A549 (cell line): ENCODE results near the gene ZDHHC9. TPM values are rescaled to one million over a fixed set of nuclear protein-coding genes. Genes with fewer than 3 reads are reported as not detected.

Source experiments
- ATAC-seq, 2 experiments: fragments of 200-7000 bp in 1 of 2; fragments of >200 bp in 1 of 2; cut with Nextera tagmentation in 1 of 2; cut with Tn5 transposase in 1 of 2; 3 replicates each; pipeline versions ENCODE4 v1.8.0 to v1.9.1; 2018 to 2020; ENCODE audit warnings: mild to moderate bottlenecking in 1 of 2, moderate library complexity in 1 of 2
- CTCF ChIA-PET: fragments of 300-600 bp; sonication (Branson Sonifier 250); formaldehyde crosslinking; extraction: SDS; loops from one replicate; lab custom pipeline; 2021; ENCODE audit warnings: antibody characterized with exemption, inconsistent platforms; lab: Yijun Ruan, JAX
- POLR2A ChIA-PET: fragments of 350-600 bp; formaldehyde crosslinking; extraction: SDS; loops from one replicate; lab custom pipeline; 2021; ENCODE audit warnings: antibody characterized with exemption, inconsistent platforms; lab: Yijun Ruan, JAX
- DNase-seq, 2 experiments: peaks; one replicate each; pipeline versions ENCODE4 v3.0.0 to v3.0.0-alpha.2; 2011 to 2016; ENCODE audit warnings: low read depth in 1 of 2, low spot score in 1 of 2
- FAIRE-seq: peaks from 2 replicates; lab custom pipeline; 2011; peaks lifted over from hg19 to GRCh38; lab: Jason Lieb, UNC
- H3K27ac ChIP-seq, 2 experiments: fragments of >200 bp; sonication (Bioruptor Twin); formaldehyde crosslinking; 3 replicates each; pipeline ENCODE4 v1.5.1; 2016 to 2017
- H3K4me1 ChIP-seq: fragments of >200 bp; sonication (Bioruptor Twin); formaldehyde crosslinking; 3 replicates; pipeline ENCODE4 v1.6.1; 2016
- H3K4me2 ChIP-seq: fragments of >200 bp; sonication (Bioruptor Twin); formaldehyde crosslinking; 3 replicates; pipeline ENCODE4 v1.6.1; 2016
- H3K4me3 ChIP-seq: fragments of >200 bp; sonication (Bioruptor Twin); formaldehyde crosslinking; 3 replicates; pipeline ENCODE4 v1.5.1; 2016
- H3K9me3 ChIP-seq: fragments of >200 bp; sonication (Bioruptor Twin); formaldehyde crosslinking; 3 replicates; pipeline ENCODE4 v1.6.1; 2016
- BCL3 ChIP-seq: fragments of >200 bp; sonication (Bioruptor Twin); formaldehyde crosslinking; IDR thresholded peaks from 3 replicates; pipeline ENCODE4 v1.6.1; 2016
- CBX8 ChIP-seq: fragments of 200-600 bp; sonication (generic); IDR thresholded peaks from 2 replicates; pipeline ENCODE4 v1.6.1; 2016
- CEBPB ChIP-seq, 2 experiments: fragments of >200 bp in 1 of 2; sonication (Bioruptor Twin) in 1 of 2; formaldehyde crosslinking in 1 of 2; IDR thresholded peaks; 2 replicates each; pipeline ENCODE4 v1.6.1; 2012 to 2016
- FOSB ChIP-seq: fragments of 250-450 bp; sonication (Bioruptor Pico); IDR thresholded peaks from 2 replicates; pipeline ENCODE4 v1.5.0; 2020; ENCODE audit warnings: mild to moderate bottlenecking, moderate library complexity
- GATA3 ChIP-seq: IDR thresholded peaks from 2 replicates; pipeline ENCODE4 v1.6.1; 2012; ENCODE audit warnings: borderline replicate concordance
- HMGXB4 ChIP-seq: fragments of 250-450 bp; sonication (Bioruptor Pico); IDR thresholded peaks from 2 replicates; pipeline ENCODE4 v1.5.0; 2021; ENCODE audit warnings: mild to moderate bottlenecking, moderate library complexity, borderline replicate concordance
- MAFK ChIP-seq: fragments of 450-650 bp; IDR thresholded peaks from 2 replicates; pipeline ENCODE4 v1.6.1; 2014; ENCODE audit not compliant: partially characterized antibody
- MAX ChIP-seq: IDR thresholded peaks from 2 replicates; pipeline ENCODE4 v1.6.1; 2012
- MAZ ChIP-seq: fragments of 150-350 bp; IDR thresholded peaks from 2 replicates; pipeline ENCODE4 v1.6.1; 2014; ENCODE audit warnings: antibody characterized with exemption, low read depth, low read length, borderline replicate concordance
- MYC ChIP-seq: IDR thresholded peaks from 2 replicates; pipeline ENCODE4 v1.6.1; 2012; ENCODE audit warnings: mild to moderate bottlenecking, inconsistent platforms, low read length, improper control_type of control experiment, borderline replicate concordance
- PBX3 ChIP-seq: IDR thresholded peaks from 2 replicates; pipeline ENCODE4 v1.6.1; 2012
- PHF8 ChIP-seq: fragments of 200-600 bp; sonication (generic); IDR thresholded peaks from 2 replicates; pipeline ENCODE4 v1.6.1; 2016; ENCODE audit warnings: low read depth, mild to moderate bottlenecking, antibody characterized with exemption, moderate library complexity, borderline replicate concordance
- POLR2A ChIP-seq: IDR thresholded peaks from 2 replicates; pipeline ENCODE4 v1.6.1; 2012; ENCODE audit warnings: mild to moderate bottlenecking, low read length
- POLR2AphosphoS2 ChIP-seq: conservative IDR thresholded peaks from 2 replicates; pipeline ENCODE4 v1.6.1; 2012; ENCODE audit warnings: low read length, improper control_type of control experiment, inconsistent platforms
- RARB ChIP-seq: fragments of 250-450 bp; sonication (Bioruptor Pico); IDR thresholded peaks from 2 replicates; pipeline ENCODE4 v1.8.0; 2021; ENCODE audit warnings: mild to moderate bottlenecking, moderate library complexity
- RCOR1 ChIP-seq: fragments of 150-350 bp; IDR thresholded peaks from 2 replicates; pipeline ENCODE4 v1.6.1; 2014; ENCODE audit warnings: antibody characterized with exemption, low read length, low read depth
- TP53 ChIP-seq: fragments of 250-450 bp; sonication (Bioruptor Pico); IDR thresholded peaks from 2 replicates; pipeline ENCODE4 v1.5.0; 2021; ENCODE audit warnings: mild to moderate bottlenecking, moderate library complexity
- ZC3H11A ChIP-seq: fragments of 450-650 bp; IDR thresholded peaks from 2 replicates; pipeline ENCODE4 v1.6.1; 2014; ENCODE audit warnings: antibody characterized with exemption, mild to moderate bottlenecking
- ZSCAN20 ChIP-seq: fragments of 250-450 bp; sonication (Bioruptor Pico); IDR thresholded peaks from 2 replicates; pipeline ENCODE4 v1.8.0; 2022; ENCODE audit warnings: mild to moderate bottlenecking, moderate library complexity
- WGBS: methylation state at CpG from one replicate; pipeline ENCODE4 v1.1.6; 2017; ENCODE audit errors: missing lambda C conversion rate; 5-methylcytosine and 5-hydroxymethylcytosine counted together
- polyA minus RNA-seq: library from RNA; depleted of rRNA, polyadenylated mRNA; stranded (reverse); fragments of >200 nt; gene quantifications from 2 replicates; pipeline ENCODE4 v1.2.3, GENCODE V29; 2011; rRNA and poly(A)+ RNA removed
- polyA plus RNA-seq, 4 experiments: library from polyadenylated mRNA; depleted of rRNA in 3 of 4; stranded (reverse); fragments of >200 nt; fragmentation: RNase III in 1 of 4; extraction: RNeasy Plus Mini Kit Qiagen cat#74134 plus additional on column Dnase treatment in 1 of 4; gene quantifications; 2 replicates in 3 of 4; 3 replicates in 1 of 4; pipeline ENCODE4 v1.2.3, GENCODE V29; 2011 to 2017

ZDHHC9 gene
- polyA plus RNA-seq (2011; rRNA removed) (44.8 and 50.6 TPM in 2 replicates), polyA plus RNA-seq (2017; fragmentation: RNase III; extraction: RNeasy Plus Mini Kit Qiagen cat#74134 plus additional on column Dnase treatment) (18.8 to 20.4 TPM (median 20.2 TPM) in 3 replicates), polyA minus RNA-seq (41.2 and 52.5 TPM in 2 replicates)
- 13.2 and 16.7 TPM in 2 replicates for polyA plus RNA-seq (2012; cell fraction: cytosol; rRNA removed)
- polyA plus RNA-seq (2012; cell fraction: nucleus; rRNA removed), result 12.6 and 18.2 TPM in 2 replicates

- H3K4me2 ChIP-seq, result peak within 1 kb of the TSS; percentile 87
- peak within 1 kb of the TSS; percentile 83 for H3K4me3 ChIP-seq
- WGBS, result 0% methylated on average over 4 of the region's 72 CpGs
- peaks cover 13% of the 10 kb centered on the region; the same call in 2 of the 3 replicates for H3K4me1 ChIP-seq
- FAIRE-seq (peak; percentile 95), DNase-seq (peak; percentile 70 to 91), ATAC-seq (peak; percentile 96 to 98)
- POLR2A ChIA-PET, result interaction anchor here (1.4 kb wide), 1 partner anchor 62 kb away, joined by 7 read pairs; the partner anchor contains the start of gene UTP14A
- CTCF ChIA-PET, result interaction anchor here (0.6 to 2.5 kb wide), 3 partner anchors 20 to 239 kb away, joined by 3 to 7 read pairs (median 3); no protein-coding TSS in a partner anchor
- H3K27ac ChIP-seq, result peak within 1 kb of the TSS; percentile 78 to 94
- no peaks in the 10 kb centered on the region for H3K9me3 ChIP-seq
- TF ChIP-seq PBX3 (peak; percentile 69; the same call in 1 of the 2 replicates), MAX (peak; percentile 18; the same call in 1 of the 2 replicates), MAZ (no peak), PHF8 (peak; percentile 69; the same call in 1 of the 2 replicates), POLR2A (peak; percentile 32; the same call in 1 of the 2 replicates)
These were observed at the start of gene ZDHHC9 for GRCh38 chrX:129843459-129844306. TSS of gene ZDHHC9 (minus strand) at chrX:129843886. CDS start at chrX:129841945, 1,941 bp downstream.

- ATAC-seq (no peak; a peak in 1 of 6 replicates), FAIRE-seq (no peak), DNase-seq (peak in 1 of 2 experiments; percentile 4)
- ChIA-PET POLR2A (no interaction called here), CTCF (interaction anchor here (0.9 kb wide), 1 partner anchor 271 kb away, joined by 3 read pairs; no protein-coding TSS in a partner anchor)
- no peak for TF ChIP-seq CEBPB (IDR thresholded peaks at IDR 0.05)
- TF ChIP-seq RARB (CRISPR knock-in tag), result no peak
- no peak for TF ChIP-seq MAFK
- no peak for TF ChIP-seq FOSB
- no peak for TF ChIP-seq TP53
- TF ChIP-seq POLR2AphosphoS2, result no peak
- TF ChIP-seq BCL3, result no peak
- no peak for TF ChIP-seq ZSCAN20
- TF ChIP-seq POLR2A, result no peak
- no peak for TF ChIP-seq RCOR1
- no peak for TF ChIP-seq GATA3
- no peak for TF ChIP-seq CBX8
- TF ChIP-seq ZC3H11A, result no peak
- no peak for TF ChIP-seq MAZ
- no peak for TF ChIP-seq HMGXB4 (CRISPR knock-in tag)
- no peak for TF ChIP-seq MYC
- Histone ChIP-seq H3K27ac (peak overlapping the region; percentile 22 to 30; a peak in 4 of 6 replicates), H3K4me2 (peak overlapping the region; percentile 55), H3K4me3 (no peak overlapping the region), H3K4me1 (peaks cover 15% of the 10 kb centered on the region), H3K9me3 (no peaks in the 10 kb centered on the region)
- WGBS, result 97% methylated on average over 5 of the region's 5 CpGs
These were observed 33.7 kb upstream of the ZDHHC9 start for GRCh38 chrX:129877401-129877800.
